HG02981 (cell line): ENCODE results near the gene MYRIP.

Source experiments
- ATAC-seq: cut with Tn5 transposase; IDR thresholded peaks from one replicate; pipeline ENCODE4 v1.9.1; 2021; ENCODE audit warnings: mild to moderate bottlenecking, moderate library complexity; ENCODE audit not compliant: unreplicated experiment

Gene MYRIP

DNA sequence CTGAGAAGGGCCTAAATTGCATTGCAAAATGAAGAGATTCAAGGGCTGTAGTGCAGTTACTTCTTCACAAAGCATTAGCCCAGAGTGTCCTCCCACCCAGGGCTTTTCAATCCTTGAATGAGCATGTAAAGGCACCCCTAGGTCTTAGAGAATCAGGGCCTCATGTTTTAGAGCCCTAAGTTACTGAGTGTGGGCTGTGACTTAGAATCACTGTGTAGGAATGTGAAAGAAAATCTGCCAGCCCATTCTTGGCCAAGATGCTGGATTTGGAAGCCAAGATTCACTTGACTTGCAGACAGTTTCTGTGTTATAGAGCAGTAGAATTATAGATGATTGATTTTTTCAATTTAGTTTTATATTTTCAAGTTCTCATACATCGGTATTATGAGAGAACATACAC is 153.2 kb downstream of the MYRIP start:
- ATAC-seq, result no peak

GRCh38 chr3:39965461-39965860 is 156.1 kb downstream of the MYRIP start:
- ATAC-seq, result no peak

DNA sequence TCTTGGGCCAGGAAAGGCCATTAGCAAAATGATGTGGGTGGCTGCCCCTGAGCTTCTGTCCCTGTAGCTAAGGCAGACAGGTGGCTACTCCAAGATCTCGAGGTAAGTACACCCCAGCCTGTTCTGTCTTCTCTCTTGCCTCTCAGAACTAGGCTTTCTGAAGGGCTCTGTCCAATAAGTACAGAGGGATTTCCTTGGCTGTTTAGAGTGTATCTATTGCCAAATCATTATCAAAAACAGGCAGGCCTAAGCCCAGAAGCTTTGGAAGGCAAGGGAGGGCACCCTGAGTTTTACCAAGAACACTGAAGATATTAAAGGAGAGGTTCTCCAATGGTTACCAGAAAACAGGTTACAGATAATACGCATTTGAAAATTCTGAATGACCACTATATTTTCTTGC is 156.6 kb downstream of the MYRIP start:
- no peak for ATAC-seq

- no peak for ATAC-seq
Observed at GRCh38 chr3:39970982-39971381, 161.6 kb downstream of the MYRIP start.

GRCh38 chr3:39971559-39972031 is 162.2 kb downstream of the MYRIP start:
- ATAC-seq, result no peak

DNA sequence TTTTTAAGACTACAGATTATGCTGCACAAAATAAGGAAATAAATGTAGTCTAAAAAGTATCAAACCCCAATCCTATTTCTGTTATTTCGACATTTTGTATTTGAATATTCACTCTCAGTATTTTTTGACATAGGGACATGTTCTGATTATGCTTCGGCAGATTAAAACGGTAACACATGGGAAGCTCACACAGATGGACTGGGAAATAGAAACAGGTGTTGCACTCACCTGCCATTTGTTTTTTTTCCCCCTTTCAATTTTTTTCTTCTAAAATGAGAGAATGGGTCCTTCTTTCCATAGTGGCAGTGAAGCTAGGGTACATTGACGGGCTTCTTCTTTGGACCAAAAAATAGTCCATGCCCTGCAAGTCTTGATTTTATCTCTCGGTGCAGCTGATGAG is 163.1 kb downstream of the MYRIP start:
- no peak for ATAC-seq

- no peak for ATAC-seq
Observed at GRCh38 chr3:39977058-39977794, 167.8 kb downstream of the MYRIP start.

DNA sequence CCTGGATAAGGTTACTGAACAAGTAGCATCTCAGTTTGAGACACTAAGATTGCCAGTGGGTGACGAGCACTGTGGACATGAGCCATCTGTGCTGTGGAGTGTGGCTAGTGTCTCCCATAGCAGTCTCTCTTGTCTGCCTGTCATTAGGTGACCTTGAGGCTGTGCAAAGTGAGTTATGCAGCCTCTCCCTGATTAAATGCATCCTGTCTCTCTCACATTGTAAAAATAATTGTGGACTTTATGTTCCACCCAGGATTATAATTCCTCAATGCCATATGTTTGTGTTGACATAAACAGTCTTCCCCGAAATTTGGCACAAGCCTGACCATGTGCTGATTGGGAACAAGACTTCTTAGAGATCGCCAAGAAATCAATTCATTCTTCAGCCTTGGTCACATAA is 168.9 kb downstream of the MYRIP start:
- ATAC-seq, result no peak

DNA sequence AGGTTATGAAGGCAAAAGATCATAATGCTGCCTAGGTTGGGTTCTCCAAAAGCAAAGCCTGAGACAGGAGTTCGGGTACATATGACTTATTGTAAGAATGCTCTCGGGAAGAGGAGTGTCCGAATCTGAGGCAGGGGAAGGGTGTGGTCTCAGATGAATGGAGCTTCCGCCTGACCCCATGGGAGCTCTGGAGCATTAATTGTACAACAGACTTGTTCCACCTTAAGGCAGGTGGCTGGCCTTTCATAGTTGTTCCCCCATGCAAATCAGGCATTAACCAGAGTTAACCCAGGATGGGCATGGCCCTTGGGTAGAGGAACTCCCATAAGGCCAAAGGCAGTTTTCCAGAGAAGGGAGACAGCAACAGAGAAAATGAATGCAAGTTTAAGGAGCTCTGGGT is 170.6 kb downstream of the MYRIP start:
- no peak for ATAC-seq

- ATAC-seq, result no peak
Observed at GRCh38 chr3:39980781-39981180, 171.4 kb downstream of the MYRIP start.

- ATAC-seq, result no peak
Observed at GRCh38 chr3:39981547-39982184, 172.3 kb downstream of the MYRIP start.

GRCh38 chr3:39982665-39983357 is 173.4 kb downstream of the MYRIP start:
- ATAC-seq, result no peak

DNA sequence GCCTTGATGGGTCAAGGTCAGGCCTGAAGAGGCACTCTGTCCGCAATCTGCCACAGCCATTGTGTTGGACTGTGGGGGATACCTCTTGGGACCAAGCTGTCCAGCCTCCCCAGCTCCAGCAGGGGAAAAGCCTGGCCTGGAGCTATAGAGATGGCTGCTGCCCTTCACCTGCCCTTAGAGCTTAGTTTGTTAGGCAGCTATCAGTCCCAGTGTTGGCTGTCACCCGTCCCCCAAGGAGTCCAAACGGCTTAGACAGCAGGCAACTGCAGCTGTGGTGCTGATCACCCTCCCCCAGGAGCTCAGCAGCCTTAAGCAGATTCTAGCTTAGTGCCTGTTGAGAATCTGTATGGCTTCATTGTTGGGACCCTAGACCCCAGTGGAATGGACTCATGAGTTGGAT is 180.3 kb downstream of the MYRIP start:
- ATAC-seq, result no peak

DNA sequence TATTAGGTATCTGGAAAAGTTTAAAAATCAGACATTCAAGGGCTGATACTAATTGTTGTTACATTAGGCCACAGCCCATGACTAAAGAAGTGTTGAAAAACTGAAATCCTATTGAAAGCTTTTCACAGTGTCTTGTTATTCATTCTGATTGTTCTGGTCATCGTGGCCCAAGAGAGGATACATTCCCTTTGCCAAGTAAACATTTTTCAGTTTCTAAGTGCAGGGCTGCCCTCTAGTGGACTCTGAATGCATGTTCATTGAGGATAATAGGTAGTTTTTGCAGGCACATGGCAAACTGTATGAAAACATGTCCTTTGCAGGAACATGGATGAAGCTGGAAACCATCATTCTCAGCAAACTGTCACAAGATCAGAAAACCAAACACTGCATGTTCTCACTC is 181.1 kb downstream of the MYRIP start:
- no peak for ATAC-seq

GRCh38 chr3:40008796-40009195 is 199.4 kb downstream of the MYRIP start:
- no peak for ATAC-seq

DNA sequence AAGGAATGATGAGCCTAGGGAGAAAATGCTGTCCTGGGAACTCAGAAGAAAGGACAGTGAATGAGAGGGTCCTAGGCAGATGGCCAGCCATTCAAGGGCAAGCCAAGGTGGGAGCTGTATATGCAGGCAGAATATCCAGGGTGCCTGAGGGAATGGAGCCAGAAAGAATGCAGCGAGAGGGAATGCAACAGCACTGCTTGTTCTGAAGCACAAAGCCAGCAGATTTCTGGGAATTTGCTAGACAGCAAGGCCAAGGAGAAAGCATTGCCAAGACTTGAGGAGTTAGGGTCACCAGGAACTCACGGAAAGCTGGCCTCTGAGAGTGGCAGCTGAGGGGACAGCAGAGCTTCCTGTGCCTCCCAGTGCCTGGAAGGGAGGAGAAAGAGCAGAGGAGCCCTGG is 200.6 kb downstream of the MYRIP start:
- no peak for ATAC-seq

- ATAC-seq, result no peak
Observed at GRCh38 chr3:40012381-40012780, 203.0 kb downstream of the MYRIP start.

DNA sequence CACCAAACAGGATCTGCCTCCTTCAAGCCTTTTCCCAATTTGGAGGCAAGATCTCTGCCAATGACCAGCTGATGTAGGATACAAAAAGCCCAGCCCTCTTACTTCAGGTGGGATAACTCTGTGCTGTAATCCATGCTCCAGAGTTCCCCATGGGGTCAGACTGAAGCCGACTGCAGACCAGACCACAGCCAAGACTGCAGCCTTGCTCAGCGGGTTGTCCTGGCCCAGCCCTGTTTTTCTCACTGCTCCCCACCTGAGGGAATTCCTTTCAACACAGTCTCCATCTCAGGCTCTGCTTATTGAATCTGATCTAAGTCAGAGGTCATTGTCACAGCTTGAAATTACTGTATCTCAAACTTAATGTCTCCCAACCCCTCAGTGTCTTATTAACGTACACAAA is 207.0 kb downstream of the MYRIP start:
- ATAC-seq, result no peak

- no peak for ATAC-seq
Observed at GRCh38 chr3:40018369-40018768, 209.0 kb downstream of the MYRIP start.

GRCh38 chr3:40019376-40019775 is 210.0 kb downstream of the MYRIP start:
- no peak for ATAC-seq

DNA sequence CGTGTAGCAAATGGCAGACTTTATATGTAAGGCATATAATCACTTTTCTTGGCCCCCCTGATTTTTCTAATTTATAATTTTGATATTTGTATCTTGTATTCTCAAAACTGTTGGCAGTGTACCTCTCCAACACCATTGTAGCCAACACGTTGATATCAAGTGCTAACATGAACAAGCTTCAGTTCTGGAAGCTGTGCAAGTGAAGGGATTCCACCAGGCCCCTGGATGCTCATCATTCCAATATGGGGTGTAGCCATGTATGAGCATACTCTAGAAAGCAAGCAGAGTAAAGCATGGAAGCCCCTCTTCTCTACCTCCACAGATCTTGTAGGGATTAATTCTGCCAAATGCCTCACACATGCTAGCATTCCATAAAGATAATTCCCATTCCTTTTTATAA is 211.3 kb downstream of the MYRIP start:
- ATAC-seq, result no peak

- no peak for ATAC-seq
Observed at GRCh38 chr3:40021338-40021737, 211.9 kb downstream of the MYRIP start.
